LNCaP clone FGC (cell line): ENCODE measurements around the gene DOCK9.

Experiments
- DNase-seq: peaks from one replicate; pipeline ENCODE4 v3.0.0-alpha.2; 2011; ENCODE audit warnings: low read depth
- H3K4me3 ChIP-seq: 2 replicates; pipeline ENCODE4 v1.5.1; 2011; ENCODE audit warnings: mild to moderate bottlenecking, low read depth, low read length, control low read depth
- TF ChIP-seq, protein P1 (sequence below): IDR thresholded peaks from 2 replicates; pipeline ENCODE4 v1.5.1; 2012; ENCODE audit warnings: mild to moderate bottlenecking; ENCODE audit not compliant: control insufficient read depth, insufficient read depth; ENCODE audit errors: extremely low read depth

Gene DOCK9

DNA sequence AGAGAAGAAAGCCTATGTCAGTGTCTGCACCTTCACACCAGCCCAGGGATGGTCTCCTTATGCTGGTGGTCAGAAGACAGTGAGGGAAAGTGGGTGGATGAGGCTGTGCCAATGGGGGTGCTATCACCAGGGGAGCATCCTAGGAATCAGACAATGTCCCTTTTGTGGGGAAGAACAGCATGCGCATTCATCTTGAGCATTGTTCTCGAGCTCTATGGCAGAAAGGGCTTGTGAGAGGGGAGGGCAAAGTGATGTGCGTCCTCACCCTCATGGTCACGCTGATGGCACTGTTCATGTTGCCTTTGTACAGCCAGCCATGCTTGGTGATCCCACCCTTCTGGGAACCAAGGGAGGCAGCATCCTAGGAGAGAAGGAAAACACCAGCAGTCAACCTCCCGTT, 56.1 kb downstream of the DOCK9 start:
- TF ChIP-seq, protein P1, sequence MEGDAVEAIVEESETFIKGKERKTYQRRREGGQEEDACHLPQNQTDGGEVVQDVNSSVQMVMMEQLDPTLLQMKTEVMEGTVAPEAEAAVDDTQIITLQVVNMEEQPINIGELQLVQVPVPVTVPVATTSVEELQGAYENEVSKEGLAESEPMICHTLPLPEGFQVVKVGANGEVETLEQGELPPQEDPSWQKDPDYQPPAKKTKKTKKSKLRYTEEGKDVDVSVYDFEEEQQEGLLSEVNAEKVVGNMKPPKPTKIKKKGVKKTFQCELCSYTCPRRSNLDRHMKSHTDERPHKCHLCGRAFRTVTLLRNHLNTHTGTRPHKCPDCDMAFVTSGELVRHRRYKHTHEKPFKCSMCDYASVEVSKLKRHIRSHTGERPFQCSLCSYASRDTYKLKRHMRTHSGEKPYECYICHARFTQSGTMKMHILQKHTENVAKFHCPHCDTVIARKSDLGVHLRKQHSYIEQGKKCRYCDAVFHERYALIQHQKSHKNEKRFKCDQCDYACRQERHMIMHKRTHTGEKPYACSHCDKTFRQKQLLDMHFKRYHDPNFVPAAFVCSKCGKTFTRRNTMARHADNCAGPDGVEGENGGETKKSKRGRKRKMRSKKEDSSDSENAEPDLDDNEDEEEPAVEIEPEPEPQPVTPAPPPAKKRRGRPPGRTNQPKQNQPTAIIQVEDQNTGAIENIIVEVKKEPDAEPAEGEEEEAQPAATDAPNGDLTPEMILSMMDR, result no peak
- H3K4me3 ChIP-seq, result no peak overlapping the region
- DNase-seq, result no peak

DNA sequence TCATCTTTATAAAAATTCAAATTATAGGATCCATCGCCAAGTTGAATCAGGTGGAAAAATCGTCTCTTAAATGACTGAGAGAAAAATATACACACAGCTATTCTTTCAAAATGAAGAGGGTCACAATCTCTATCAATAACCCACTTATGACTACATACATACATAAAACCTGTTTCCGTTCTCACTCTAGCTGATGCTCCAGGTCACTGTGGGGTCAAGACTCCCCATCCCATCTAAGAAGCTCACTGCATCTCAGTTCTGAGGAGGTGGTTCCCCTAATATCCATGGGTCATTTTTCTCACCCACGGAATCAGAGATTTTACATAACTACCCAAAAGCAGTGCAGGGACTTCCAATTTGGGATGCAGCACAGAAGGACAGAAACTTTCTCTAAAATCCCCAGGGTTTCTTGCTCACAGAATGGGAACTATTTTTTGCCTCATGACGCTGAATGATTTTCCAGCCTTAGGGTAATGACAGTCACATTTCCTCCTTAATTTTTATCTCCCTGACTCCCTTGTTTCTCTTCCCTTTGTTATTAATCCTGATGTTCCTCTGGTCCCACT, 56.8 kb downstream of the DOCK9 start:
- TF ChIP-seq, protein P1, result no peak
- DNase-seq, result no peak

DNA sequence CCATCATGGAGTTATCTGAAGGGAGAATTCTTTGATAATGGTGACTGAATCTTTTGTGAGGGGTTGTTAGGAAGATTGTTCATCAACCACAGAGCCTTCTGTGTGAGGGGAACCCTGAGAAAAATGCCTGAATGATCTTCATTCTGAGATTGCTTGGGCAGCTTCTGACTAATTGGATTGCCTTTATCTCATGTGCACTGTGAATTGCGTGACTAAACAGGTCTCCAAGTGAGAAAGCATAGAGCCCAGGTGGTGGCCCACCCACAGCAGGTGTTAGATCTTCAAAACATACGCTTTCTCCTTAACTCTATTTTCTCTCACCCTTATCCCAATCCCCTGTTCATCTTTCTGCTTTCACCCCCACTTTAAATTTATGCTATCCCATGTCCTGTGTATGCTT, 58.3 kb downstream of the DOCK9 start:
- DNase-seq, result no peak
- TF ChIP-seq, protein P1, result no peak
- H3K4me3 ChIP-seq, result no peak overlapping the region

More for the DNA sequence above, 56.8 kb downstream of the DOCK9 start:
- H3K4me3 ChIP-seq, result no peak overlapping the region

DNA sequence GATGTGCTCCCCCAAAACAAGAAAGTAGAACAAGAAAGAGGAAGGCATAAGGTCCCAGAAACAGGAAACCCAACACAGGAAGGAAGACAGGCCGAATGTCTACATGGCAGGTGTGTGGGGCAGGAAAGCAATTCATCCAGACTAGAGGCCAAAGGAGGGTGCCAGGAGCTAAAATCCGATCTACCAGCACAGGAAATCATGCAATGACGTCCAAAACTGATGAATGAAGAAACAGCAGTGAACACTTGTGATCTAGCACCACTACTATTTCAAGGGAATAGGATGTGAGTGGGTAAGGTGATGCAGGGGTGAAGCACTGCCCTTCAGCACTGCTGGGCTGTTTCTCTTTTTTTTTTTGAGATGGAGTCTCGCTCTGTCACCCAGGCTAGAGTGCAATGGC, 59.1 kb downstream of the DOCK9 start:
- H3K4me3 ChIP-seq, result no peak overlapping the region
- no peak for DNase-seq
- TF ChIP-seq, protein P1, result no peak

GRCh38 chr13:98917116-98917515, 60.7 kb downstream of the DOCK9 start:
- TF ChIP-seq, protein P1, result no peak
- DNase-seq, result no peak
- H3K4me3 ChIP-seq, result no peak overlapping the region

DNA sequence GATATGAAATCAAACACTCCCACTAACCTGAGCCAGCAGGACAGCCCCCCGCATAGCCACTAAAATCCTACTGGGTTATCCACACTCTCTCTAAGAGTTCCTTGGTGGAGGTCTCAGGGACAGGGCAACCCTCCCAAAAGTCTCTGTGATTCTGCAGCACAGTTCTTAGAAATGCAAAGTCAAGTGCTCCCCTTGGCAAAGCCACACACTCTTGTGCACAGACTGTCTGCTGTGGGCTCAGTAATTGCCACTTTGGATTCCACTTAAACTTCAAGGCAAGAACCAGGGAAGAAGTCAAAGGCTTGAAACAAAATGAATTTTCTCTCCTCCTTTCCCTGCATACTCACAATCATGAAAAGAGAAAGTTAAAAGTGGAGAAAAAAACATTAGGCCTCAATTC, 61.5 kb downstream of the DOCK9 start:
- H3K4me3 ChIP-seq, result no peak overlapping the region
- TF ChIP-seq, protein P1, result no peak
- no peak for DNase-seq

DNA sequence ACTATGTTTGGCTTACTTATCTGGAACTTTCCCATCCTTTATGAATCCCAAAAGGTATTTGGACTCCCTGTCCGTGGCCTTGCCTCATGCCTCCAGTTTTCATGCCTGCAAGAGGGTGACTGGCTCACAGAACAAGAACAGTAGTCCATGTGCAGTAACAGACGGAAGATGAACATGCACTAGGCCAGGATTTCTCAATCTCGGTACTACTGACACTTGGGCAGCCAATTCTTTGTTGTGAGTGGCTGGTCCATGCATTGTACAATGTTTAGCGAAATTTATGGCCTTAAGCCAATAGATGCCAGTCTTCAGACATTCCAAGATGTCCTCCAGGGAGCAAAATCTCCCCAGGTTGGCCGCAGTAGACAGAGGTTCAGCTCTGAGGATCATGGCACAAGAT, 61.9 kb downstream of the DOCK9 start:
- no peak overlapping the region for H3K4me3 ChIP-seq
- TF ChIP-seq, protein P1, result no peak
- no peak for DNase-seq
